Suppressor macrophage (primary cell): ENCODE measurements around the gene HOXA6.

Experiments used
- DNase-seq, 4 experiments: peaks; one replicate each; pipeline ENCODE4 v3.0.0-alpha.2; 2020 to 2022

The HOXA6 gene

GRCh38 chr7:27121684-27122076 is 25.9 kb downstream of the HOXA6 start:
- no peak for DNase-seq

DNA sequence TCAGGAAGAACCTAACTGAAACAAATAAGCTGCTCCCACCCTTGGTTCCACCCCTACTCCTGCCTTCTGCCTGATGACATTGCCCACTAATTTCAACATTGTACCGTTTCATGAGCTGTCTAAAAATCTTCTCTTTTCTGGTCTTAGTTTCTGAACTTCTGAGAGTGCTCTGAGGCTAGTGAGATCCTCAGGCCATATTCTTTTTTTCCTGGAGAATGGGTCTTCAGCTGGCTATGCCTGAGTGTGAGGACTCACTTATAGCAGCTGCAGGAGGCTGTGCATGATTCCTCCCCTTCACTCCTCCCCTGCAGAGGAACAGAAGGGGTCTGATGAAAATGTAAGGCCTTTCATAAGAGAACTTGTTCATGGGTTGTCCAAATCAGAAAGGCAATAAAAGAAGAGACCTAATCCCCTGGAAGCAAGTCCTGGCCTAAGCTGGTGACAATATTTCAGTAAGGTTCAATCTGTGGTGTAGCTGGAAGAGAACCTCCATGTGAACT is 28.1 kb downstream of the HOXA6 start:
- no peak for DNase-seq

DNA sequence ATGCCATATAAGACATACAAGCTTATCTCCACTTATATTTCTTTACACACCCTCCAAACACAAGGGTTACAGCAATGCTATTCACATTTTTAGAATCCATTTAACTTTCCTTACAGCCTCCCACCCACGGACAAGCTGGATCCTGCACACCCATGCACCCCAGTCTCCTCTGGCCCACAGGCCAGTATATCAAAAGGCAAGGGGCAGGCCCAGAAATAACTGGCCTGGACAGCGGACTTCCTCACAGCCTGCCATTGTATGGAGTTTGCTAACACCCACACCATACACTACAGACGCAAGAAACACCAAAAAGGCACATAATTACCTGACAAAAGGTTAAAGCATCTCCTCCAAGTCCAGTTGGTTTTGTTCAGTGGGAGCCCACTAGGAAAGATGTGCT is 29.0 kb downstream of the HOXA6 start:
- no peak for DNase-seq

- DNase-seq, result no peak
These were observed 29.6 kb downstream of the HOXA6 start for GRCh38 chr7:27117887-27118491.

GRCh38 chr7:27116962-27117886 is 30.4 kb downstream of the HOXA6 start:
- DNase-seq, result no peak

GRCh38 chr7:27116031-27116961 is 31.3 kb downstream of the HOXA6 start:
- no peak for DNase-seq

GRCh38 chr7:27115221-27116026 is 32.1 kb downstream of the HOXA6 start:
- no peak for DNase-seq

GRCh38 chr7:27114881-27115220 is 32.7 kb downstream of the HOXA6 start:
- DNase-seq, result no peak

GRCh38 chr7:27113991-27114769 is 33.4 kb downstream of the HOXA6 start:
- DNase-seq, result no peak

DNA sequence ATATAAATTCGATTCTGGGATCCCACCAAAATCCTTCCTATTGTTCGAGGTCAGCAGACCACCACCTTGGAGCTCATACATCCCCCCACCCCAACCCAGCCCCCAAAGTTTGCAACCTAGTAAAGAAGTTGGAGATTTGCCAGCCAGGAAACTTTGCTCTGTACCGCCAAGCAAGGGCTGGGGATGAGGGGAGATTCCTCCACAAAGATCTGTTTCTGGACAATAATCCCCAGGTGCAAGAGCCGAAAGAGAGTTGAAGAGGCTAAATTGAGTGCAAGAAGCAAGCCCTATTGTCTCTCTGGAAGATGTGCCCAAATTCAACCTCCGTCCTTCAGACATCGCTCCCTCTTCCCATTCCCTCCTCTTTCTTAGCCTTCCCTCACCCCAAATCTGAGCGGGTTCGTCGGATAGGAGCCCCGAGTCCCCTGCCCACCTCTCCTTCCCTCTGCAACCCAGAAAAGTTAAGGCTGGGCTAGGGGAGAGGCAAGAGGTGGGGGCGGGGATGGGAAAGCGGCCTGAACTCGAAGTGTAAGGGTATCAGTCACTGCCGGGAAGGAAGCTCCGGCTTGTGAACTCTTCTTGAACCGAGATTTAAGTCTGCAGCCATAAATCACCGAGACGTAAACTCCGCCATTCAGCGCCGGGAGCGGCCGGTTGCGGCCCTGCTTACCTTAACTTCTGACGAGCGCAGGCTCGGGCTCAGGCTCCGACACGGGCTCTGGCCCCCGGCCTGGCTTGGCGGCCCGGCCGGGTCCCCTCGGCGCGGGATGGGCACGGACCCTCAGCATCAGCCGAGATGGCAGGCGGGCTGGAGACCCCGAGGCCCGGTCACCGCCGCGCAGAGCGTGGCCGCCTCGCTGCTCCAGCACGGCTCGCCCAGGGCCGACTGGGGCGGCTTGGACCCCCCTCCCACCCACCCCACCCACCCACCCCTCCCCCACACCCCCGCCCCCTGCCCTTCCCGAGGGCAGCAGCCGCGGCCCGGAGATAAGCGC is 34.3 kb downstream of the HOXA6 start:
- DNase-seq, result no peak

DNA sequence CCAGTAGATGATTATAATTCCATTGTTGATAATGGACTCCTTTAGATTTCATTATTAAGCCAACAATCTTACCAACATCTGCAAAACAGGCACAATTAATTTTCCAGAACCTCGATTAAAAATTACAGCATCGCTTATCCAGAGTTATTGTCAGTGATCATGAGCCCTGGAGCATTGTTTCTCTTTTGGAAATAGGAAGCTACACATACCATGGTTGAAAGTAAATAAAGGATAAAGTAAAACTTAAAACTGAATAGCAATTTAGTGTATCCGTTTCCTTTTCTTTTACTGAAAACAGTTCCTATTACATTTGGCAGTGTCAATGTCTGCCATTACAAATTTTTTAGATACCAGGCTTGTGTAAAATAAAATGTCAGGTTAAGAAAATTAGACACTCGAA is 35.2 kb downstream of the HOXA6 start:
- DNase-seq, result no peak

DNA sequence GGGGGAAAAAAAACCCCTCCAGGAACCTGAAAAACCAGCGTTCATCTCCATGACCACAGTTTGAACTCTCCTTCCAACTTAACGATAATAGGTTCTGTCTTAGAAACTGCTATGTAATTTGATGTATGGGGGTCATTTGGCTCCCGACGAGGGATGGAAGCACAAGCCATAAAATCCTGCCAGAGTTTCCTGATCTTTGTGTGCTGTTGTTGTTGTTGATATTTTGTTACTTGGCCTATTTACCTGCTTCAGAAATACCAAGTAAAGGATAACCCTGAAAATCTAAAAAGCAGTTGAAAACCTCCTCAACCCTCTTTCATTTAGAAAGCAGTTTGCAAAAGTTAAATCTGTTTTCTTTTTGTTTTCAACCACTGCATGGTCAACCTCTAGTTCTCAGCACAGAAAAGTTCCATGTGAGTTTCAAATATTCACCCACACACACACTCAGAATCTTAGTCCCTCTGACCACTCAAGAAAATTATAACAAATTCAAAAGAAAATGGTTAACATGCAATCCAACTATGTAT is 35.8 kb downstream of the HOXA6 start:
- DNase-seq, result no peak

DNA sequence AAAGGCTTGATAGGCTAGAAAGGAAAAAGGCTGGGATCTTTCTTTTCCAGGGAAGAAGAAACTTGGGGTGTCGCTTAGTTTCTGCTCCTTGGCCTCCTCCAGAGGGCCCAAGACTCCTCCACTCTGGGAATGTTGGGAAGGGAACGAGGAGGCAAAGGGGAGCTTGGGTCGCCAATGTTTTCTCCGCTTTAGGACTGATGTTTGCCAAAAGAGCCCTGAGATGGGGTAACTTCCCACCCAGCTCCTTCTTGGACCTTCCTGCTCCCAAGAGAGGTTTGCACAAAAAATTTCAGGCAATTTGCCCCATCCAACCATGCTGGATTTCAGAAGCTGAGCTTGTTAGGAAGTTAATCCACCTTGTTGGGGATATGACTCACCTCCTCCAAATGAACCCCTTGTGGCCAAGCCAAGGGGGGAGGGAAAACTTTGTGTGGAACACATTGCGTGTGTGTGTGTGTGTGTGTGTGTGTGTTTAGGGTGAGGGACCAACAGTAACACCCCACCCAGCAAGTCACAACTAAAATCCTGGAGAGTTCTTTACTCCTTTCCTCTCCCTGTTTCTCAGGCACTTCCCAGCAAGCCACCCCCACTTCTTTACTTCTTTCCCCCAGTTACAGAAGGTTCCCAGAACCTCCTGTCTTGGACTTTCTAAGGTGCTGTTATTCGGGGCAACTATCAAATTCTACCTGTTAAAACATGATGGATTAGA is 36.4 kb downstream of the HOXA6 start:
- DNase-seq, result no peak

DNA sequence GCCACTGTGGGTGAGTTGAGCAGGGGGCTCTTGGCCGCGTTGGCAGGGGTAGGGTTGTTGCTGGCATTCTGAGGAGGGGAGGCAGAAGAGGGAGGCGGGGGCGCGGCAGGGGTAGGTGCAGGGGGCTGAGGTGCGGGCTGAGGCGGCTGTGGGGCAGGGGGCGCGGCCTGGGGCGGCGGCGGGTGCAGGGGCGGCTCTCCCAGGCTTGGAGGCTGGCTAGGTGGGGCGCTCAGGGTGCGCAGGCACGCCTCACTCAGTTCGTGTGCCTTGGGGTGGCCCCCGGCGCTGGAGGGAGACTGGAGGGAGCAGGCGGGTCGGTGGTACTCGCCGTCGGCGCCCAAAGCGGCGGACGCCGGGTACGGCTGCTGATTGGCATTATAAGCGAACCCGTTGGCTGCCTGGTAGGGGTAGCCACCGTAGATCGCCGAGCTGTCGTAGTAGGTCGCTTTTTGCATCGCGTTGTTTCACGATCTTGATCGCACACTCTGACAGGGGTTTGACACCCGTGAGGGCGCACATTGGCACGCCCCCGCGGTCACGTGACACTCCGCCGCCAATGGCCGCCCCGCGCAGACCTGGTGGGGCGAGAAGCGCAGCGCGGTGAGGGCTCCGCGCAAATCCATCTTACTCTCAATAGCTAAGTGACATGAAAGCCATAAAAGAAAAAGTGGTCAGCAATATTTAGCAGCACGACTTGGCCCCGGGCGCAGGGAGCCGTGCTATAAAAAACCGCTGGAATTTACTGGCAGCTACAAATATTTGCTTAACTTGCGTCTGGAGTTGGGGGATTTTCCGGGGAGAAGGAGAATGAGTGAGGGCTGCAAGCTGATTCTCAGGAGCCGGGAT is 37.2 kb downstream of the HOXA6 start:
- DNase-seq, result no peak

DNA sequence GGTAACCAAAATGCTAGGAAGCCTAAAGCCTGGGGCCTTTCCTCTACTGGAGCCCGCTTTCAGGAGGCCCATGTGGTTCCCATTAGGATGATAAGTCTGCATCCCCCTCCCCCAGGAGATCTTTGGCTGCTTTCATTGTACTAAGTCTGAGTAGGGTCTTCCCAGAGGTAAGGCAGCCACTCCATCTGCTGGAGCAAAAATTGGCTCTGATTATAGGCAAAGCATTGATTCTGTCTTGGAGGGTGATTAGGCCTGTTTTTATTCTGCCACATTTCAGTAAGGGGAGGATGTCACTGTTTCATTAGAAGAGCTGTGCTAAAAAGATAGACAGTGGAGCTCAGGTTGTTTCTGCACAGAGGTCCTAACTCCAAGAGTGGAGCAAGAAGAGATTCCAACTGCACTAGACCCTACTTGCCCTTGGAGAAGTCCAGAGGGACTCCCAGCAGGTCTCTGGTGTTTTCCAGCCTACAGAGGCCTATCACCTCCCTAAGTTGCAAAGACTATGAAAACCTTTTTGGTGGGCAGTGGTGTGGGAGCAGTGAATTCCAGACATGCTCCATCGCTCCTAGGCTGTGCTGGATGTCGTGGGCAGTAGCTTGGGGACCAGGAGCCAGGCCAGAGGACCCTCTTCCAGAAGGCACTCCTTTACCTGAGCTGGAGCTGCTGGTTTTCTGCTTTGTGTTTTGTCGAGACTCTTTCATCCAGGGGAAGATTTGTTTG is 37.9 kb downstream of the HOXA6 start:
- no peak for DNase-seq

DNA sequence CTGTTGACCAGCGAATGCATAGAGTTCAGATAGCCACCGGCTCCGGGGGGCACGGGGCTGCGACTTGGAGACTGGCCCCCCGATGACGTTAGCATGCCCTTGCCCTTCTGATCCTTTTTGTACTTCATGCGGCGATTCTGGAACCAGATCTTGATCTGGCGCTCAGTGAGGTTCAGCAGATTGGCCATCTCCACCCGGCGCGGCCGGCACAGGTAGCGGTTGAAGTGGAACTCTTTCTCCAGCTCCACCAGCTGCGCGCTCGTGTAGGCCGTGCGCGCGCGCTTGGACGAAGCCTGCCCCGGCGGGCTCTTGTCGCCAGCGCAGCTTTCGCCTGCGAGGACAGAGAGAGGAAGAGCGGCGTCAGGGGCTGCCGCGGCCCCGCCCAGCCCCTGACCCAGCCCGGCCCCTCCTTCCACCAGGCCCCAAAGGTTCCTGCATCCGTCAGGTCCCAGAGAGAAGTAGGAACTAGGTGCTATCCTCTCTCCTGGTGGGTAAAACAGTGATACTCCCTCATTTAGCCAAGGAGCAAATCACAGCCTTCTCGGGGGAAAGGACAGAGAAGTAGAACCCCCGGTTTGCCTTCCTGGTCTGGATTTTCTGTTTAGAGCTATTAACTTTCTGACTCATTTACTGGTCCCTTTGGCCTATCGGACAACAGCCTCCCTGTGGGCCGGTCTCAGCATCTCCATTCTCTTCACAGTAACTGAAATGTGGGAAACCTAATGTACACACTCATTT is 39.0 kb downstream of the HOXA6 start:
- no peak for DNase-seq
